SK-N-SH (cell line): ENCODE results near the gene RASA1. TPM values are rescaled to one million over a fixed set of nuclear protein-coding genes. Genes with fewer than 3 reads are reported as not detected.

Source experiments
- CTCF ChIA-PET: fragments of 300-600, 350-600 bp; formaldehyde crosslinking; extraction: SDS; loops from one replicate; lab custom pipeline; 2021; lab: Yijun Ruan, JAX
- POLR2A ChIA-PET: fragments of 350-600 bp; sonication (Branson Sonifier 250); formaldehyde crosslinking; extraction: SDS; loops from one replicate; lab custom pipeline; 2020; ENCODE audit warnings: antibody characterized with exemption, inconsistent platforms; lab: Yijun Ruan, JAX
- DNase-seq: peaks from one replicate; pipeline ENCODE4 v3.0.0; 2012
- H2AFZ ChIP-seq: fragments of 200-600 bp; sonication (generic); 2 replicates; pipeline ENCODE4 v1.8.1; 2016; ENCODE audit warnings: antibody characterized with exemption, mild to moderate bottlenecking, low read depth
- H3F3A ChIP-seq: fragments of 200-600 bp; sonication (generic); replicated peaks from 2 replicates; pipeline ENCODE3; 2016; ENCODE audit warnings: antibody characterized with exemption, mild to moderate bottlenecking; ENCODE audit not compliant: insufficient read depth
- H3K27ac ChIP-seq, 2 experiments: fragments of 200-500 bp in 1 of 2; fragments of 200-600 bp in 1 of 2; sonication (Bioruptor generic) in 1 of 2; sonication (generic), shearing (Covaris generic) in 1 of 2; 2 replicates each; pipeline versions ENCODE4 v1.5.1 to v1.6.1; 2014 to 2016; ENCODE audit warnings: low read depth in 2 of 2, inconsistent platforms in 1 of 2, low read length in 1 of 2, mild to moderate bottlenecking in 1 of 2, mixed read lengths in 1 of 2
- H3K27me3 ChIP-seq: fragments of 200-600 bp; sonication (generic), shearing (Covaris generic); 2 replicates; pipeline ENCODE4 v1.6.1; 2016; ENCODE audit warnings: mixed run types; ENCODE audit not compliant: insufficient read depth
- H3K36me3 ChIP-seq, 2 experiments: fragments of 200-500 bp in 1 of 2; fragments of 200-600 bp in 1 of 2; sonication (Bioruptor generic) in 1 of 2; sonication (generic) in 1 of 2; replicated peaks in 1 of 2; 2 replicates each; pipeline versions ENCODE3 to v1.5.1; 2014 to 2016; ENCODE audit warnings: low read length in 1 of 2, mild to moderate bottlenecking in 1 of 2; ENCODE audit not compliant: insufficient read depth in 2 of 2, control insufficient read depth in 1 of 2
- H3K4me1 ChIP-seq, 2 experiments: fragments of 200-500 bp in 1 of 2; fragments of 200-600 bp in 1 of 2; sonication (Bioruptor generic) in 1 of 2; sonication (generic), shearing (Covaris generic) in 1 of 2; 2 replicates each; pipeline versions ENCODE4 v1.5.1 to v1.6.1; 2014 to 2016; ENCODE audit warnings: low read depth in 1 of 2, low read length in 1 of 2, mixed run types in 1 of 2; ENCODE audit not compliant: insufficient read depth in 2 of 2, control insufficient read depth in 1 of 2
- H3K4me2 ChIP-seq: fragments of 200-600 bp; sonication (generic), shearing (Covaris generic); 2 replicates; pipeline ENCODE4 v1.6.1; 2017; ENCODE audit warnings: mixed run types
- H3K4me3 ChIP-seq, 2 experiments: fragments of 200-500 bp in 1 of 2; fragments of 200-600 bp in 1 of 2; sonication (Bioruptor generic) in 1 of 2; sonication (generic), shearing (Covaris generic) in 1 of 2; 2 replicates each; pipeline versions ENCODE4 v1.5.1 to v1.8.1; 2014 to 2016; ENCODE audit warnings: low read depth in 2 of 2, inconsistent platforms in 1 of 2, low read length in 1 of 2, mild to moderate bottlenecking in 1 of 2, mixed read lengths in 1 of 2, moderate library complexity in 1 of 2
- H3K79me2 ChIP-seq: fragments of 200-600 bp; sonication (generic); 2 replicates; pipeline ENCODE4 v1.8.1; 2017; ENCODE audit warnings: mild to moderate bottlenecking; ENCODE audit not compliant: insufficient read depth
- H3K9ac ChIP-seq: fragments of 200-600 bp; sonication (generic); 2 replicates; pipeline ENCODE4 v1.6.1; 2017; ENCODE audit warnings: mixed run types
- H3K9me2 ChIP-seq: fragments of 200-600 bp; sonication (generic); 2 replicates; pipeline ENCODE4 v1.6.1; 2017; ENCODE audit warnings: mixed run types
- H3K9me3 ChIP-seq: fragments of 200-600 bp; sonication (generic); 2 replicates; pipeline ENCODE4 v1.6.1; 2017; ENCODE audit warnings: mixed run types, mild to moderate bottlenecking, moderate library complexity
- H4K20me1 ChIP-seq: fragments of 200-600 bp; sonication (generic); 2 replicates; pipeline ENCODE4 v1.6.1; 2017; ENCODE audit warnings: mild to moderate bottlenecking, mixed run types; ENCODE audit not compliant: insufficient read depth
- CHD2 ChIP-seq: fragments of 150-350 bp; IDR thresholded peaks from 2 replicates; pipeline ENCODE4 v1.6.1; 2018; ENCODE audit warnings: low read length; ENCODE audit not compliant: partially characterized antibody
- ELF1 ChIP-seq: IDR thresholded peaks from 2 replicates; pipeline ENCODE4 v1.4.0; 2012
- EP300 ChIP-seq, 2 experiments: IDR thresholded peaks; 2 replicates each; pipeline versions ENCODE4 v1.4.0 to v1.6.1; 2012; ENCODE audit warnings: borderline replicate concordance in 1 of 2, low read depth in 1 of 2, low read length in 1 of 2
- GABPA ChIP-seq: IDR thresholded peaks from 2 replicates; pipeline ENCODE4 v1.4.0; 2012; ENCODE audit warnings: low read depth, mild to moderate bottlenecking
- GATA2 ChIP-seq: sonication (generic); formaldehyde crosslinking; IDR thresholded peaks from 2 replicates; pipeline ENCODE4 v1.5.0; 2020; ENCODE audit warnings: mild to moderate bottlenecking, missing genetic modification reagents
- MXI1 ChIP-seq: IDR thresholded peaks from 2 replicates; pipeline ENCODE4 v1.6.1; 2012; ENCODE audit warnings: mild to moderate bottlenecking, low read depth, low read length, improper control_type of control experiment
- NFIC ChIP-seq: IDR thresholded peaks from 2 replicates; pipeline ENCODE4 v1.4.0; 2012; ENCODE audit warnings: borderline replicate concordance
- RAD21 ChIP-seq: IDR thresholded peaks from 2 replicates; pipeline ENCODE4 v1.6.1; 2012; ENCODE audit warnings: mild to moderate bottlenecking, low read length
- RXRA ChIP-seq: IDR thresholded peaks from 2 replicates; pipeline ENCODE4 v1.4.0; 2012; ENCODE audit warnings: low read depth, mild to moderate bottlenecking, borderline replicate concordance
- SMC3 ChIP-seq: IDR thresholded peaks from 2 replicates; pipeline ENCODE4 v1.6.1; 2012; ENCODE audit warnings: low read depth, low read length, improper control_type of control experiment
- TCF12 ChIP-seq: IDR thresholded peaks from 2 replicates; pipeline ENCODE4 v1.4.0; 2012
- TEAD4 ChIP-seq: IDR thresholded peaks from 2 replicates; pipeline ENCODE4 v1.4.0; 2012; ENCODE audit warnings: mild to moderate bottlenecking, borderline replicate concordance; ENCODE audit not compliant: insufficient read depth
- WGBS: methylation state at CpG from one replicate; pipeline ENCODE4 v1.1.6; 2017; ENCODE audit warnings: low lambda C conversion rate; 5-methylcytosine and 5-hydroxymethylcytosine counted together
- polyA plus RNA-seq, 3 experiments: library from polyadenylated mRNA; depleted of rRNA; stranded (reverse); fragments of >200 nt; gene quantifications; 2 replicates each; pipeline ENCODE4 v1.2.3, GENCODE V29; 2012
- TF ChIP-seq, protein P1 (sequence below): fragments of 200-600 bp; sonication (generic); IDR thresholded peaks from 2 replicates; pipeline ENCODE4 v1.6.1; 2017; ENCODE audit warnings: antibody characterized with exemption, mild to moderate bottlenecking, moderate library complexity
- TF ChIP-seq, protein P2 (sequence below): IDR thresholded peaks from 2 replicates; pipeline ENCODE4 v1.4.0; 2012; ENCODE audit warnings: low read depth
- TF ChIP-seq, protein P3 (sequence below): fragments of 150-350 bp; IDR thresholded peaks from 2 replicates; pipeline ENCODE4 v1.6.1; 2016; ENCODE audit warnings: mild to moderate bottlenecking, low read depth, low read length
- TF ChIP-seq, protein P4 (sequence below): IDR thresholded peaks from 2 replicates; pipeline ENCODE4; 2012

RASA1 gene
- polyA plus RNA-seq, 1 of the 3 experiments (the other 2 are of a cell fraction): 49.1 TPM

DNA sequence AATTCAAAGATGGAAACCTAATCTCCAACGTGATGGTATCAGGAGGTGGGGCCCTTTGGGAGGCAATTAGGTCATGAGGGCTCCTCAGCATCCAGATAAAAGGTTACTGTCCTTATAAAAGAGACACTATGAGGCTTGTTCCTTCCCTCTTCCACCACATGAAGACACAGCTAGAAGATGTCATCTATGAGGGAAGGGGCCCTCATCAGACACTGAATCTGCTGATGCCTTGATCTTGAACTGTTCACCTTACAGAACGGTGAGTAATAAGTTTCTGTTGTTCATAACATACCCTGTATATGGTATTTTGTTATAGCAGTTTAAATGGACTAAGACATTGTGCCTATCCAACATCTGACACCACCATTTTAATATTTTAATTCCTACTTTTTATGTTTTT is 164.8 kb downstream of the RASA1 start:
- DNase-seq: no peak
- TF ChIP-seq MXI1: no peak
- no peak for TF ChIP-seq ELF1
- no peak for TF ChIP-seq RXRA
- TF ChIP-seq GATA2: no peak
- TF ChIP-seq, protein P1, sequence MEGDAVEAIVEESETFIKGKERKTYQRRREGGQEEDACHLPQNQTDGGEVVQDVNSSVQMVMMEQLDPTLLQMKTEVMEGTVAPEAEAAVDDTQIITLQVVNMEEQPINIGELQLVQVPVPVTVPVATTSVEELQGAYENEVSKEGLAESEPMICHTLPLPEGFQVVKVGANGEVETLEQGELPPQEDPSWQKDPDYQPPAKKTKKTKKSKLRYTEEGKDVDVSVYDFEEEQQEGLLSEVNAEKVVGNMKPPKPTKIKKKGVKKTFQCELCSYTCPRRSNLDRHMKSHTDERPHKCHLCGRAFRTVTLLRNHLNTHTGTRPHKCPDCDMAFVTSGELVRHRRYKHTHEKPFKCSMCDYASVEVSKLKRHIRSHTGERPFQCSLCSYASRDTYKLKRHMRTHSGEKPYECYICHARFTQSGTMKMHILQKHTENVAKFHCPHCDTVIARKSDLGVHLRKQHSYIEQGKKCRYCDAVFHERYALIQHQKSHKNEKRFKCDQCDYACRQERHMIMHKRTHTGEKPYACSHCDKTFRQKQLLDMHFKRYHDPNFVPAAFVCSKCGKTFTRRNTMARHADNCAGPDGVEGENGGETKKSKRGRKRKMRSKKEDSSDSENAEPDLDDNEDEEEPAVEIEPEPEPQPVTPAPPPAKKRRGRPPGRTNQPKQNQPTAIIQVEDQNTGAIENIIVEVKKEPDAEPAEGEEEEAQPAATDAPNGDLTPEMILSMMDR: no peak
- no peak for TF ChIP-seq TCF12
- TF ChIP-seq, protein P2, sequence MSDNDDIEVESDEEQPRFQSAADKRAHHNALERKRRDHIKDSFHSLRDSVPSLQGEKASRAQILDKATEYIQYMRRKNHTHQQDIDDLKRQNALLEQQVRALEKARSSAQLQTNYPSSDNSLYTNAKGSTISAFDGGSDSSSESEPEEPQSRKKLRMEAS: no peak
- no peak for TF ChIP-seq TEAD4
- TF ChIP-seq, protein P3, sequence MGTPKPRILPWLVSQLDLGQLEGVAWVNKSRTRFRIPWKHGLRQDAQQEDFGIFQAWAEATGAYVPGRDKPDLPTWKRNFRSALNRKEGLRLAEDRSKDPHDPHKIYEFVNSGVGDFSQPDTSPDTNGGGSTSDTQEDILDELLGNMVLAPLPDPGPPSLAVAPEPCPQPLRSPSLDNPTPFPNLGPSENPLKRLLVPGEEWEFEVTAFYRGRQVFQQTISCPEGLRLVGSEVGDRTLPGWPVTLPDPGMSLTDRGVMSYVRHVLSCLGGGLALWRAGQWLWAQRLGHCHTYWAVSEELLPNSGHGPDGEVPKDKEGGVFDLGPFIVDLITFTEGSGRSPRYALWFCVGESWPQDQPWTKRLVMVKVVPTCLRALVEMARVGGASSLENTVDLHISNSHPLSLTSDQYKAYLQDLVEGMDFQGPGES: no peak
- TF ChIP-seq, protein P4, sequence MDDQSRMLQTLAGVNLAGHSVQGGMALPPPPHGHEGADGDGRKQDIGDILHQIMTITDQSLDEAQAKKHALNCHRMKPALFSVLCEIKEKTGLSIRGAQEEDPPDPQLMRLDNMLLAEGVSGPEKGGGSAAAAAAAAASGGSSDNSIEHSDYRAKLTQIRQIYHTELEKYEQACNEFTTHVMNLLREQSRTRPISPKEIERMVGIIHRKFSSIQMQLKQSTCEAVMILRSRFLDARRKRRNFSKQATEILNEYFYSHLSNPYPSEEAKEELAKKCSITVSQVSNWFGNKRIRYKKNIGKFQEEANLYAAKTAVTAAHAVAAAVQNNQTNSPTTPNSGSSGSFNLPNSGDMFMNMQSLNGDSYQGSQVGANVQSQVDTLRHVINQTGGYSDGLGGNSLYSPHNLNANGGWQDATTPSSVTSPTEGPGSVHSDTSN: no peak
- TF ChIP-seq EP300 (IDR thresholded peaks at IDR 0.05; ENCODE audit: borderline replicate concordance in 1 of 2, low read depth in 1 of 2, low read length in 1 of 2): no peak
- no peak for TF ChIP-seq NFIC
- no peak for TF ChIP-seq GABPA
- TF ChIP-seq CHD2: no peak
- no peak for TF ChIP-seq RAD21
- no peak for TF ChIP-seq SMC3
- Histone ChIP-seq H3K9me3 (no peaks in the 10 kb centered on the region), H3K4me1 (no peaks in the 10 kb centered on the region), H4K20me1 (no peaks in the 10 kb centered on the region), H3K27ac (no peak overlapping the region), H3K4me2 (no peak overlapping the region), H3K27me3 (no peaks in the 10 kb centered on the region), H3K9ac (no peak overlapping the region), H3K79me2 (no peaks in the 10 kb centered on the region), H3F3A (no peaks in the 10 kb centered on the region), H3K36me3 (no peaks in the 10 kb centered on the region), H3K9me2 (no peaks in the 10 kb centered on the region), H3K4me3 (no peak overlapping the region), H2AFZ (no peak overlapping the region)
- POLR2A ChIA-PET: no interaction called here
- CTCF ChIA-PET: no interaction called here
- WGBS: 6% methylated on average over 2 of the region's 2 CpGs
